SK-N-SH (cell line): Measurements from ENCODE around the gene TMEM116. TPM values are rescaled to one million over a fixed set of nuclear protein-coding genes. Genes with fewer than 3 reads are reported as not detected.

Experiments
- CTCF ChIA-PET: fragments of 300-600, 350-600 bp; formaldehyde crosslinking; extraction: SDS; loops from one replicate; lab custom pipeline; 2021; lab: Yijun Ruan, JAX
- POLR2A ChIA-PET: fragments of 350-600 bp; sonication (Branson Sonifier 250); formaldehyde crosslinking; extraction: SDS; loops from one replicate; lab custom pipeline; 2020; ENCODE audit warnings: antibody characterized with exemption, inconsistent platforms; lab: Yijun Ruan, JAX
- DNase-seq: peaks from one replicate; pipeline ENCODE4 v3.0.0; 2012
- H2AFZ ChIP-seq: fragments of 200-600 bp; sonication (generic); 2 replicates; pipeline ENCODE4 v1.8.1; 2016; ENCODE audit warnings: antibody characterized with exemption, mild to moderate bottlenecking, low read depth
- H3F3A ChIP-seq: fragments of 200-600 bp; sonication (generic); replicated peaks from 2 replicates; pipeline ENCODE3; 2016; ENCODE audit warnings: antibody characterized with exemption, mild to moderate bottlenecking; ENCODE audit not compliant: insufficient read depth
- H3K27ac ChIP-seq, 2 experiments: fragments of 200-500 bp in 1 of 2; fragments of 200-600 bp in 1 of 2; sonication (Bioruptor generic) in 1 of 2; sonication (generic), shearing (Covaris generic) in 1 of 2; 2 replicates each; pipeline versions ENCODE4 v1.5.1 to v1.6.1; 2014 to 2016; ENCODE audit warnings: low read depth in 2 of 2, inconsistent platforms in 1 of 2, low read length in 1 of 2, mild to moderate bottlenecking in 1 of 2, mixed read lengths in 1 of 2
- H3K27me3 ChIP-seq: fragments of 200-600 bp; sonication (generic), shearing (Covaris generic); 2 replicates; pipeline ENCODE4 v1.6.1; 2016; ENCODE audit warnings: mixed run types; ENCODE audit not compliant: insufficient read depth
- H3K36me3 ChIP-seq, 2 experiments: fragments of 200-500 bp in 1 of 2; fragments of 200-600 bp in 1 of 2; sonication (Bioruptor generic) in 1 of 2; sonication (generic) in 1 of 2; replicated peaks in 1 of 2; 2 replicates each; pipeline versions ENCODE3 to v1.5.1; 2014 to 2016; ENCODE audit warnings: low read length in 1 of 2, mild to moderate bottlenecking in 1 of 2; ENCODE audit not compliant: insufficient read depth in 2 of 2, control insufficient read depth in 1 of 2
- H3K4me1 ChIP-seq, 2 experiments: fragments of 200-500 bp in 1 of 2; fragments of 200-600 bp in 1 of 2; sonication (Bioruptor generic) in 1 of 2; sonication (generic), shearing (Covaris generic) in 1 of 2; 2 replicates each; pipeline versions ENCODE4 v1.5.1 to v1.6.1; 2014 to 2016; ENCODE audit warnings: low read depth in 1 of 2, low read length in 1 of 2, mixed run types in 1 of 2; ENCODE audit not compliant: insufficient read depth in 2 of 2, control insufficient read depth in 1 of 2
- H3K4me2 ChIP-seq: fragments of 200-600 bp; sonication (generic), shearing (Covaris generic); 2 replicates; pipeline ENCODE4 v1.6.1; 2017; ENCODE audit warnings: mixed run types
- H3K4me3 ChIP-seq, 2 experiments: fragments of 200-500 bp in 1 of 2; fragments of 200-600 bp in 1 of 2; sonication (Bioruptor generic) in 1 of 2; sonication (generic), shearing (Covaris generic) in 1 of 2; 2 replicates each; pipeline versions ENCODE4 v1.5.1 to v1.8.1; 2014 to 2016; ENCODE audit warnings: low read depth in 2 of 2, inconsistent platforms in 1 of 2, low read length in 1 of 2, mild to moderate bottlenecking in 1 of 2, mixed read lengths in 1 of 2, moderate library complexity in 1 of 2
- H3K79me2 ChIP-seq: fragments of 200-600 bp; sonication (generic); 2 replicates; pipeline ENCODE4 v1.8.1; 2017; ENCODE audit warnings: mild to moderate bottlenecking; ENCODE audit not compliant: insufficient read depth
- H3K9ac ChIP-seq: fragments of 200-600 bp; sonication (generic); 2 replicates; pipeline ENCODE4 v1.6.1; 2017; ENCODE audit warnings: mixed run types
- H3K9me2 ChIP-seq: fragments of 200-600 bp; sonication (generic); 2 replicates; pipeline ENCODE4 v1.6.1; 2017; ENCODE audit warnings: mixed run types
- H3K9me3 ChIP-seq: fragments of 200-600 bp; sonication (generic); 2 replicates; pipeline ENCODE4 v1.6.1; 2017; ENCODE audit warnings: mixed run types, mild to moderate bottlenecking, moderate library complexity
- H4K20me1 ChIP-seq: fragments of 200-600 bp; sonication (generic); 2 replicates; pipeline ENCODE4 v1.6.1; 2017; ENCODE audit warnings: mild to moderate bottlenecking, mixed run types; ENCODE audit not compliant: insufficient read depth
- CTCF ChIP-seq: fragments of 200-600 bp; sonication (generic); IDR thresholded peaks from 2 replicates; pipeline ENCODE4 v1.6.1; 2017; ENCODE audit warnings: antibody characterized with exemption, mild to moderate bottlenecking, moderate library complexity
- ELF1 ChIP-seq: IDR thresholded peaks from 2 replicates; pipeline ENCODE4 v1.4.0; 2012
- FOXJ3 ChIP-seq: sonication (generic); formaldehyde crosslinking; IDR thresholded peaks from 2 replicates; pipeline ENCODE4 v1.5.1; 2020; ENCODE audit warnings: mild to moderate bottlenecking, missing genetic modification reagents
- FOXM1 ChIP-seq: IDR thresholded peaks from 2 replicates; pipeline ENCODE4 v1.4.0; 2012; ENCODE audit warnings: low read depth, mild to moderate bottlenecking
- GABPA ChIP-seq: IDR thresholded peaks from 2 replicates; pipeline ENCODE4 v1.4.0; 2012; ENCODE audit warnings: low read depth, mild to moderate bottlenecking
- MEF2A ChIP-seq: IDR thresholded peaks from 2 replicates; pipeline ENCODE4 v1.4.0; 2012; ENCODE audit warnings: low read depth, borderline replicate concordance
- MXI1 ChIP-seq: IDR thresholded peaks from 2 replicates; pipeline ENCODE4 v1.6.1; 2012; ENCODE audit warnings: mild to moderate bottlenecking, low read depth, low read length, improper control_type of control experiment
- NRF1 ChIP-seq: IDR thresholded peaks from 2 replicates; pipeline ENCODE4 v1.6.1; 2012; ENCODE audit warnings: low read depth, mild to moderate bottlenecking, low read length
- PBX3 ChIP-seq: IDR thresholded peaks from 2 replicates; pipeline ENCODE4; 2012
- POLR2AphosphoS5 ChIP-seq: IDR thresholded peaks from 2 replicates; pipeline ENCODE4 v1.6.1; 2012; ENCODE audit warnings: low read depth, low read length
- REST ChIP-seq: IDR thresholded peaks from 2 replicates; pipeline ENCODE4 v1.6.1; 2012; ENCODE audit warnings: mild to moderate bottlenecking, low read depth, low read length, moderate library complexity
- RFX5 ChIP-seq: IDR thresholded peaks from 2 replicates; pipeline ENCODE4 v1.6.1; 2012; ENCODE audit warnings: mild to moderate bottlenecking, improper control_type of control experiment, low read length
- SMC3 ChIP-seq: IDR thresholded peaks from 2 replicates; pipeline ENCODE4 v1.6.1; 2012; ENCODE audit warnings: low read depth, low read length, improper control_type of control experiment
- TEAD4 ChIP-seq: IDR thresholded peaks from 2 replicates; pipeline ENCODE4 v1.4.0; 2012; ENCODE audit warnings: mild to moderate bottlenecking, borderline replicate concordance; ENCODE audit not compliant: insufficient read depth
- USF1 ChIP-seq: IDR thresholded peaks from 2 replicates; pipeline ENCODE4 v1.4.0; 2012; ENCODE audit warnings: low read depth, borderline replicate concordance
- USF2 ChIP-seq: fragments of 150-350 bp; IDR thresholded peaks from 2 replicates; pipeline ENCODE4 v1.6.1; 2017; ENCODE audit warnings: antibody characterized with exemption, low read length, low read depth, borderline replicate concordance
- YY1 ChIP-seq: IDR thresholded peaks from 2 replicates; pipeline ENCODE4 v1.4.0; 2012; ENCODE audit warnings: low read depth, mild to moderate bottlenecking
- ZBTB33 ChIP-seq: IDR thresholded peaks from 2 replicates; pipeline ENCODE4 v1.4.0; 2012; ENCODE audit warnings: low read depth, borderline replicate concordance
- WGBS: methylation state at CpG from one replicate; pipeline ENCODE4 v1.1.6; 2017; ENCODE audit warnings: low lambda C conversion rate; 5-methylcytosine and 5-hydroxymethylcytosine counted together
- polyA plus RNA-seq, 3 experiments: library from polyadenylated mRNA; depleted of rRNA; stranded (reverse); fragments of >200 nt; gene quantifications; 2 replicates each; pipeline ENCODE4 v1.2.3, GENCODE V29; 2012

The TMEM116 gene
- polyA plus RNA-seq, 1 of the 3 experiments (the other 2 are of a cell fraction), result 7.9 TPM

- H3K4me2 ChIP-seq, result no peak overlapping the region
- H4K20me1 ChIP-seq, result no peaks in the 10 kb centered on the region
- TF ChIP-seq YY1, result no peak
- POLR2A ChIA-PET, result no interaction called here
- H3K9me2 ChIP-seq, result no peaks in the 10 kb centered on the region
- no peaks in the 10 kb centered on the region for H3K4me1 ChIP-seq
- no peak overlapping the region for H3K9ac ChIP-seq
- no peaks in the 10 kb centered on the region for H3K27me3 ChIP-seq
- H3K36me3 ChIP-seq, result peaks cover 50 to 76% of the 10 kb centered on the region in 2 experiments
- H3K27ac ChIP-seq, result no peak overlapping the region
- CTCF ChIA-PET, result interaction anchor here (1.0 kb wide), 1 partner anchor 248 kb away, joined by 3 read pairs; no protein-coding TSS in a partner anchor
- no peak overlapping the region for H2AFZ ChIP-seq
- no peaks in the 10 kb centered on the region for H3K9me3 ChIP-seq
- H3F3A ChIP-seq, result peaks cover 4% of the 10 kb centered on the region
- WGBS, result 88% methylated on average over 2 of the region's 2 CpGs
- H3K4me3 ChIP-seq, result no peak overlapping the region
- no peaks in the 10 kb centered on the region for H3K79me2 ChIP-seq
- DNase-seq, result no peak
Observed at GRCh38 chr12:112061137-112061536, 48.2 kb upstream of the TMEM116 start.

GRCh38 chr12:112049351-112049750, 36.4 kb upstream of the TMEM116 start:
- Histone ChIP-seq H3K79me2 (peaks cover 6% of the 10 kb centered on the region), H3K9ac (no peak overlapping the region), H3K4me2 (no peak overlapping the region), H3F3A (peaks cover 6% of the 10 kb centered on the region), H3K4me3 (no peak overlapping the region), H3K9me3 (no peaks in the 10 kb centered on the region), H3K27me3 (no peaks in the 10 kb centered on the region), H3K9me2 (no peaks in the 10 kb centered on the region), H3K4me1 (no peaks in the 10 kb centered on the region), H2AFZ (no peak overlapping the region), H3K27ac (no peak overlapping the region), H4K20me1 (no peaks in the 10 kb centered on the region), H3K36me3 (peaks cover 78 to 88% of the 10 kb centered on the region in 2 experiments)
- DNase-seq, result no peak
- WGBS, result 97% methylated on average over 13 of the region's 13 CpGs
- ChIA-PET POLR2A (no interaction called here), CTCF (interaction anchor here (1.8 kb wide), 1 partner anchor 16 kb away, joined by 4 read pairs; no protein-coding TSS in a partner anchor)
- TF ChIP-seq FOXJ3 (CRISPR knock-in tag) (no peak), MXI1 (no peak), YY1 (no peak), MEF2A (no peak), FOXM1 (no peak), ELF1 (no peak), USF1 (no peak), REST (no peak), CTCF (no peak), NRF1 (no peak), ZBTB33 (no peak), GABPA (no peak), POLR2AphosphoS5 (no peak), TEAD4 (no peak), USF2 (no peak), RFX5 (no peak), PBX3 (no peak), SMC3 (no peak)
